Measurements from ENCODE around the gene HACD3.

GRCh38 chr15:65587094-65587493, 56.8 kb downstream of the HACD3 start:
- no peak for TF ChIP-seq POLR2A (IDR thresholded peaks at IDR 0.05)
- no peak for TF ChIP-seq CTCF (IDR thresholded peaks at IDR 0.05)
- TF ChIP-seq POLR2AphosphoS5 (IDR thresholded peaks at IDR 0.05) = no peak
